UCSD-AML1 (cell line): ENCODE data around the gene BATF2.
"Not testable (repeated sequence)": the region's sequence is repeated elsewhere in the genome, so short reads cannot be mapped to it uniquely, and the experiment has no call there.

ENCODE experiments used
- DNase-seq: peaks from one replicate; lab custom pipeline; 2025; ENCODE audit not compliant: unreplicated experiment; lab: John Stamatoyannopoulos, UW

BATF2 gene, protein sequence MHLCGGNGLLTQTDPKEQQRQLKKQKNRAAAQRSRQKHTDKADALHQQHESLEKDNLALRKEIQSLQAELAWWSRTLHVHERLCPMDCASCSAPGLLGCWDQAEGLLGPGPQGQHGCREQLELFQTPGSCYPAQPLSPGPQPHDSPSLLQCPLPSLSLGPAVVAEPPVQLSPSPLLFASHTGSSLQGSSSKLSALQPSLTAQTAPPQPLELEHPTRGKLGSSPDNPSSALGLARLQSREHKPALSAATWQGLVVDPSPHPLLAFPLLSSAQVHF

DNA sequence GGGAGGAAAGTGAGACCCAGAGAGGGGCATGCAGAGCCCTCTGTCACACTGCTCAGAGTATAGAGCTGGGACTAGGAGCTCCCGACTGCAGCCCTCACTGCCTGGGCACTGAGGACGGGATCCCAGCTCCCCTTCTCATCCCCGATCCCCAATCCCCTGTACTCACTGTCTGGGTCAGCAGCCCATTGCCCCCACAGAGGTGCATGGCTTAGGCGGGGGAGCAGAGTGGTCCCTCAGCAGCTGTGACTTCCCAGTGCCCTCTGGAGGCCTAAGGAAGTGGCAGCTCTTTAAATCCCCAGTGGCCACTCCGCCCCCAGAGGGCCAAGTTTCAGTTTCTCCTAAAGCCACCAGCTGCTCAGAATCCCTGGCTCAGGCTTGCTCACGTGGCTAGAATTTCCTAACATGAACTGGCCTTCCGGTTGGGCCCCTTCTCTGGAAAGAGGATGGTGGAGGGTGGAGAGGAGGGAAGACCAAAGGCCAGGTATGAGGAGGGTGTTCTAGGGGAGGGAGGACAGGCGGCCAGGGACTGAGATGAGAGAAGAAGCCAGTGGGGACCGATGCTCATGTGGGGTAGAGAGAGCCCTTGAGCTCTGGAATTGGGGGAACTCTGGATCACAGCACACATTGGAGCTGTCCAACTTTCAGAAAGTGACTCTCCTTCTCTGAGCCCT is at the start of gene BATF2:
BATF2 (minus strand) TSS at position 262 of the 671 bp plus-strand sequence; CDS start at position 205, 57 bp downstream.
- DNase-seq = peak; percentile 82

DNA sequence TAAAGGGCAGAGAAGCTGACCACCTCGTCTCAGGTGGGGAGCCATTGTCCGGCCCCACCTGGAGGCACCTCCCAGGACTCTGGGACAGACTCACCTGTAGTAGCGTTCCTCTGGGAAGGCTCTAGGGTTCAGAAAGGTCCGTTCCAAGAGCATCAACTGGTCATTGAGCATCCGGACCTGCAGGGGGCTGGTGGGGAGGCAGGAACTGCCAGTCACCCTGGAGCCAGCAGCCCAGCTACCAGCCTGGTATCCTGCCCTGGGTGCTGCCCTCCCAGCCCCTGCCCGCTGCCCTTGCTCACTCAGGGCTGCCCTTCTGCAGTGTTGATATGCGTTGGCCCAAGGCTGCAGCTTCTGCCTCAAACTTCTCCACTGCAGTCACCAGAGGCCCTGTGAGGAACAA is 49.0 kb upstream of the BATF2 start:
- DNase-seq = no peak

DNA sequence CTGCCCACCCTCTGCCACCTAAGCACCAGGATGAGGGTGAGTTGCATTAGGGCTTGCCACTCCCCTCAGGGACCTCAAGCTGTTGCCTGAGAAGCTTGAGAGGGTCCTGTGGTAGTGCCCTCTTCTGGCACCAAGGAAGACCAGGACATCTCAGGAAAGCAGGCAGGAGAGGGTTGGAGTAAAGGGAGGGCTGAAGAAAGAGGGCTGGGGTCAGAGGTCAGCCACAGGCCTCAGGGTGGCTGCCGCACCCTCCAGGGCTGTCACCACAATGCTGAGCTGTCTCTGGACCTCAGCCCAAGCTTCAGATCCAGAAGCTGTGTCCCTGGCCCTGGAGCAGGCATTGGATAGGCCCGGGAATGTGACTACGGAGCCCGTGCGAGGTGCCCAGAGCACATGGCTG is 48.3 kb upstream of the BATF2 start:
- DNase-seq = no peak

DNA sequence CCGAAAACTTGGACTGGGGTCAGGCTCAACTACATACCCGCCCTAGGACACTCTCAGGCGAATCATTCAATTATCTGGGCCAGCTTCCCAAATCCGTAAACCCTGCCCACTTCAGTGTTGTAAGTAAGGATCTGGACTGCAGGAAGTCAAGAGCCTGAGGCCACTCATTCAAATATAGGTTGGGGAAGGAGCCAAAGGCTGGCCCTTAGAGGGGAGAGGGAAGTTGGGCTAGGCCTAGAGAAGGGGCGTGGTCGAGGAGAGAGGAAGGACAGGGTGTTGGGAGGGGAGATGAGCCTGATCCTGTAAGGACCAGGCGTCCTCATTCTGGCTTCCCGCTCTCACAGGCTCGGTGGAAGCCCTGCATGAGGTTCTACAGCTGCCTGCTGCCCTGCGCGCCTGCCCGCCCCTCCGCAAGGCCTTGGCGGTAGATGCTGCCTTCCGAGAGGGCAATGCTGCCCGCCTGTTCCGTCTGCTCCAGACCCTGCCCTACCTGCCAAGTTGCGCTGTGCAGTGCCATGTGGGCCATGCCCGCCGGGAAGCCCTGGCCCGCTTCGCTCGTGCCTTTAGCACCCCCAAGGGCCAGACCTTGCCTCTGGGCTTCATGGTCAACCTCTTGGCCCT is 47.2 kb upstream of the BATF2 start:
- DNase-seq = no peak

DNA sequence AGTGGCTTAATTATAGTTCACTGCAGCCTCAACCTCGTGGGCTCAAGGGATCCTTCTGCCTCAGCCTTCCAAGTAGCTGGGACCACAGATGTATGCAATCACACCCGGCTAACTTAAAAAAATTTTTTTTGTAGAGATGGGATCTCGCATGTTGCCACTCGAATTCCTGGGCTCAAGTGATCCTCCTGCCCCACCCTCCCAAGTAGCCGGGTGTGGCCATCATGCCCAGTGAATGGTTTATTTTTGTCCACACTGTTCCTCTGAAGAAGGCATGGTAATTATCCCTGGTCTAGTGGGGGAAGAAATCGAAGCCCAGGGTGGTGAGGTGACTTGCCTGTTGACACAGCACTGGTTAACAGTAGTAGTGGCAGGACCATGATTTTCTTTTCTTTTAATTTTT is 46.1 kb upstream of the BATF2 start:
- no peak for DNase-seq

DNA sequence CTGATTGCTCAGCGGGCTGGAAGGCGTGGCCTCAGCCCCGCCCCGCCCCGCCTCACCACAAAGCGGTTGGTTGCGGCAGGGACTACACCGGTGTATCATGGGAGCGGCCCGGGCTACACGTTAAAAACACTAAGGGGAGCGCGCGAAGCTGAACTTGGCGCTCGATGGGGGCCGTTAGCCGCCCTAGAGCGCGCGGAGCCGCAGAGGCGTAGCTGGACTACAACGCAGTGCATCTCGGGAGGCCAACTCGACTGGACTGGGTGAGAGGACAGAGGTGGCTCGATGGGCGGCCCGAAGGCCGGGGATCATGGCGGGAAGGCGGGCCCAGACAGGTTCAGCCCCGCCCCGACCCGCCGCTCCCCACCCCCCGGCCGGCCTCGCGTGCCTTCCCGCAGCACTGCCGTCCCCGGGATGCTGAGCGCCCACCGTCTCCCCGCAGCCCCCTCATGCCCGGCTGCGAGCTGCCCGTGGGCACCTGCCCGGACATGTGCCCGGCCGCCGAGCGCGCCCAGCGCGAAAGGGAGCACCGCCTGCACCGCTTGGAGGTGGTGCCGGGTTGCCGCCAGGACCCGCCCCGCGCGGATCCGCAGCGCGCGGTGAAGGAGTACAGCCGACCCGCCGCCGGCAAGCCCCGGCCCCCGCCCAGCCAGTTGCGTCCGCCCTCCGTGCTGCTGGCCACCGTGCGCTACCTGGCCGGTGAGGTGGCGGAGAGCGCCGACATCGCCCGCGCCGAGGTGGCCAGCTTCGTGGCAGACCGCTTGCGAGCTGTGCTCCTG is 44.3 kb upstream of the BATF2 start, which contains the start of gene SAC3D1:
SAC3D1 (plus strand) TSS at position 364 of the 776 bp plus-strand sequence; CDS start at position 447, 83 bp downstream.
- peak; percentile 93 for DNase-seq

DNA sequence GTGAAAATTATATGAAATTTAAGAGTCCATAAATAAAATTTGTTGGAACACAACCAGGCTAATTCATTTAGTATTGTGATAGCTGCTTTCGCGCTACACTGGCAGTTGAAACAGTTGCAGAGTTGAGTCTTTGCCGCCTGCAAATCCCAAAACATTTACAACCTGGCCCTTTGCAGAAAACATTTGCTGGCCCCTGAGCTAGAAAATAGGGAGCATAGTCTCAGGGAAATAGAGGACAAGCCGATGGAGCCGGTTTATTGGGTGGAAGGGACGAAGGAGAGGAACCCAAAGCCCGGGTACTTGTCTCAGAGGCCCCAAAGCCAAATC is 43.7 kb upstream of the BATF2 start:
- DNase-seq = no peak

DNA sequence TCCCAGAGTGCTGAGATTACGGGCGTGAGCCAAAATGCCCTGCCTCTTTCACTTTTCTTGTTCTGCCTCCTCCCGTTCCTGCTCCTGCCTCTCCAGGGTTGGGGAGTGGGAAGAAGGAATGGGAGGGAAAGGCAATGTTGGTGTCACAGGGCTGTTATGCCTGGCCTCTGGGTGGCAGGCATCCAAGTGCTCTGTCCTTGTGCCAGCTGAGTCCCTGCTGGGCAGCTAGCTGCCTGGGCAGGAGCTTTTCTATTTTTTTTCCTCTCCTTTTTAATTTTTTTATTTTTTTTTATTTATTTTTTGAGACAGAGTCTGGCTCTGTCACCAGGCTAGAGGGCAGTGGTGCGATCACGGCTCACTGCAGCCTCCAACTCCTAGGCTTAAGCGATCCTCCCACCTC is 40.2 kb upstream of the BATF2 start:
- DNase-seq = no peak

DNA sequence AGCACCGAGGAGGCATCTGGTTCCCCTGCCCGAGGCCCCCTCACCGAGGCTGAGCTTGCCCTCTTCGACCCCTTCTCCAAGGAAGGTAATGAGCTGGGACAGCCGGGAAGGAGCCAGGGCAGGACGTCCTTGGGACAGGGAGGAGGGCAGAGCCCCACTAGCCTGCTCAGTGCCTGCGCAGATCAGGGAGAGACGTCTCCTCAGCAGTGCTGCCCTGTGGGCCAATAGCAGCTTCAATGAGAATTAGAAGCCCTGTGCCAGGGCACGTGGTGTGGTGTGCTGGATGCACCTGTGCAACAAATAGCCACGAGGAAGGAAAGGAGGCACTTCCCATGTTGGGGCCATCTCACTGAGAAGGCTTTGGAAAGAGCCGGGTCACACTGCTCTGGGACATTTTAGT is 38.8 kb upstream of the BATF2 start:
- DNase-seq = no peak

DNA sequence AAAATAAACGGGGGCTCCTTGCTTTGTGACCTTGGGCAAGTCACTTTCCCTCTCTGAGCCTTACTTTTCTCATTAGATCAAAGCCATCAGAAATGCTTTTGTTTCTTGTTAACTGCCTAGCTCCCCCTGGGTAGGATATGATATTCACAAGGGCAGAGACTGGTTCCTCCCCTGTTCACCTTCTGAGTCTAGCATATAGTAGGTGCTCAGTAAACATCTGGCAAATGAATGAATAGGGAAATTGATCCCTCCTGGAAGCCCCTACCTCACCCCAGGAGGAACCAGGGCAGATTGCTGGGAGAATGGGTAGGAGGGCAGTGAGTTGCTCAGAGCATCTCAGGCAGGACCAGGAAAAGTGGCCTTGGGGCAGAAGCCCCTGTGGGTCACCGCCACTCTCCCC is 37.7 kb upstream of the BATF2 start:
- no peak for DNase-seq

DNA sequence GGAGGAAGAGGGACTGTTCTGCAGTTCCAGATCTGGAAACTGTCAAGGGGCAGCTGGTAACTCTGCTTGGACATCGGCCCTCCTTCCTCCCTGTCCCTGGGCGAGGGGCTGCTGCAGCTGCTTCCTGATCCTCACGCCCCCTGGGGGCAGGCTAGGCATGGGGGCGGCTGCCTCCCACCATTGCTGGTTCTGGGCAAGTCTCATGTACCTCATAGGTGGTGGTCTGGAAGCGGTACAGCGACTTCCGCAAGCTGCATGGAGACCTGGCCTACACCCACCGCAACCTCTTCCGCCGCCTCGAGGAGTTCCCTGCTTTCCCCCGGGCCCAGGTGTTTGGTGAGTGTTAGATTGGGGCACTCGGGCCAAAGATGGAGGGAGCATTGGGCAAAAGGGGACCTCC is 35.4 kb upstream of the BATF2 start:
- DNase-seq = no peak

DNA sequence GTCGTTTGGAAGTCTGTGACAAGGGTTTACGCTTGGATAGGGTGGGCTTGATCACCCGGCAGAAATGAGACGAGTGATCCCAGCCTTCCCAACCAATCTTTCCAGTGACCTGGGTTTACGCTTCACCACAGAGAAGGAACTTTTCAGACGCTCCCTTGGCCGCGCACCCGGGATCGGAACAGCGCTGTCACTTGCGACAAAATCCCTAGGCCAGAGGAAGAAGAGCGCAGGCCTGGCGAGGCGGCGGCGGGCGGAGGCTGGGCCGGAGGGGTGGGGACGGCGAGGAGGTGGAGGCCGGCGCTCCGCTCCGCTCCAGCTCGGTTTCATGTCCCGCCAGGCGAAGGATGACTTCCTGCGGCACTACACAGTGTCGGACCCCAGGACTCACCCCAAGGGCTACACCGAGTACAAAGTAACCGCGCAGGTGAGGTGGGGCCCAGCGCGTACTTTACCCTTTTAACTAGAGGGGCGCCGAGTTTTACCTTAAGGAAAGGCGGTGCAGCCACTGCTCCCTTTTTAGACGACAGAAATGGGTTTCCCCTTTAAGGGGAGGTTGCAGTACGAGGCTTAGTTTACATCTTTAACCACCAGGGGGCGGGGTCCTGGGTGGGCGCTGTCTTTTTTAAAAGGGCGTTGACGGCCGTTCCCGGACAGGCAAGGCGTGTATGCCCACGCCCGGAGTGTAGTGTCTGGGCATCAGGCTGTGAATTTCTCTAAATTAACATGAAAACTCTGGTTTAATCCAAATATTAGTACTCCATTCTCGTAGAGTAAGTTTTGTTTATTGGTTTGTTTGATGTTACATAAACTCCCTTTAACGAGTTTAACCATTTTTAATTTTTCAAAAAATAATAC is 30.7 kb upstream of the BATF2 start, which contains the start of gene SNX15:
SNX15 (plus strand) TSS at position 227 of the 855 bp plus-strand sequence; CDS start at position 326, 99 bp downstream.
- peak; percentile 93 for DNase-seq

DNA sequence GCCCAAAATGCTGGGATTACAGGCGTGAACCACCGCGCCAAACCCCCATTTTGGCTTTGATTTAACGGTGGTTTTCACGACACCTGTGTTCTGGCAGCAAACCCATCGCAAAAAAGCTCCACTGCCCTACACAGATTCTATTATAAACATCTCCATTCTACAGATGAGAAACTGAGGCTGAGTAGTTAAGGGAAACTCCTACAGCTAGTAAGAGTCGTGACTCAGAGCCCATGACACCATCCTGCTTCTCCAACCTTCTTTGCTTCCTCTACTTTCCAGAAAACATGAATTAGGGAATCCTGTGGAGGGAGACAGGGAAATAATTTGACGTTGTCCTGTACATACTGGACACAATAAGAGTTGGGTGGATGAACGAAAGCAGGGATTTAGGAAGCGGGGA is 30.0 kb upstream of the BATF2 start:
- no peak for DNase-seq

DNA sequence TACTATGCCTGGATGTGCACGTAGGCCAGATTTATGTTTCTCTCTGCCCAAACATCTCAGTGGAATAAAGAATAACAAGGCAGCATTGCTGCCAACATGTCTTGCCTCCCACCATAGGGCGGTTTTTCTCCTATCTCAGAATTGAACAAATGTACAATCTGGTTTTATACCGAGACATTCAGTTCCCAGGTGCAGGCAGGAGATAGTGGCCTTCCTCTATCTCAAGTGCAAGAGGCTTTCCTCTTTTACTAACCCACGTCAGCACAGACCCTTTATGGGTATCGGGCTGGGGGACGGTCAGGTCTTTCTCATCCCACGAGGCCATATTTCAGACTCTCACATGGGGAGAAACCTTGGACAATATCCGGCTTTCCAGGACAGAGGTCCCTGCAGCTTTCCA is 26.7 kb upstream of the BATF2 start:
- DNase-seq = not testable (repeated sequence)

DNA sequence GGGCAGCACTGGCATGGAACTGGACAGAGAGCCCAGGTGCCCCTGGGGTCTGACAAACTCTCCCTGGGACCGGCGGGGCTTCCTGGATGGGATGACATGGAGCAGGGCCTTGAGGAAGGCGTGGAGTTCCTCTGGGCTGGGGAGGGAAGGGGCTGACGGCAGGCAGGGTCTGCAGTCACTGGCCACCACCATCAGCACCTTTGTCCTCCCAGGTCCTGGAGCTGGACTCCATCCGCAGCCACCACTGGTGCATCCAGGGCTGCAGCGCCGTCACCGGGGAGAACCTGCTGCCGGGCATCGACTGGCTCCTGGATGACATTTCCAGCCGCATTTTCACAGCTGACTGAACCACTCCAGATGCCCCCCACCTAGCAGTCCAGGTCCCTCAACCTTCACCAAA is 24.7 kb upstream of the BATF2 start:
- no peak for DNase-seq

DNA sequence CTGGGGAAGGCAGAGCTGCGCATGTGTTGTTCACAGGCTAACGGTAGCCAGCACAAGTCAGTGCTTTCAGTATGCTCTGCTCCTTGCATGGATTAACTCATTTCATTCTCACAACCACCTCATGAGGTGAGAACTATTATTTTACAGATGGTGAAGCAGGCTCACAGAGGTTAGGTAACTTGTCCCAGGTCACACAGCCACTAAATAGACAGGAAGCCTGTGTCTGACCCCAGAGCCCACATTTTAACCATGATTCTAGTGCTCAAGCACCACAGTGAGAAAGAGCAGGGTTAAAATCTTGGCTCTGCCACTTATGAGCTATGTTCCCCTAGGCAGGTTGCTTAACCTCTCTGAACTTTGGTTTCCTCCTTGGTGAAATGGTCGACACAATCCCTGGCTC is 24.2 kb upstream of the BATF2 start:
- no peak for DNase-seq

DNA sequence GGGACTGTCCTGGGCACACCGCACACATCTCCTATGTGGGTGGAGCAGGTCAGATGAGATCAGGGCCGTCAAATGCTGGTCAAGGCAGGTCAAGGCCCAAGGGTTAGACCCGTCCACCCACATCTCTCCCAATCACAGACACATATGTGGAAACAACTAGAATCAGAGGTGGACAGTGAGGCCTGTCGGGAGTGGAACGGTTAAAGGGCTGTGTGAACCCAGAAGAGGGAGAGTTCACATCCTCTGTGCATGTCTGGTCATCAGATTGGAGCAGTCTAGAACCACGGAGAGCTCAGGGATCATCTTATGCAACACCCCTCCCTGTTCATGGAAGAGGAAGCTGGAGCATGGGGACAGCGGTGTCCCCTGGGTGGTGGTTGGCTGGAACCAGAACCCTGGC is 23.1 kb upstream of the BATF2 start:
- DNase-seq = no peak

DNA sequence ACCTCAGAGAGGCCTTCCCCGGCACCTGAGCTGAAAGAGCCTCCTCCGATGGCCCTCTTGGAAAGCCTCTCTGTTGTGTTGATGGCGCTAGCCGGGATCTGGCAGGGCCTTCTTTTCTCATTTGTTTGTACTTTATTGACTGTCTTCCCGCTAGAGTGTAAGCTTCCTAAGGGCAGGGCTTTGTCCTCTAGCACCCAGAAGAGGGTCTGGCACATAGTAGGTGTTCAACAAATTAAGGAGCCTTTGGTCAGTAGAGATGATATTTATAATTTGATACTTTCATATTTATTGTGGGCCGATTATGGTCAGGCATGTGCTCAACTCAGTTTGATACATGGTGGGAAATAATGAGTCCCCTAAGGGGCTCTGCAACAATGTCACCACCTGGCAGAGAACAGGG is 21.2 kb upstream of the BATF2 start:
- DNase-seq = no peak

DNA sequence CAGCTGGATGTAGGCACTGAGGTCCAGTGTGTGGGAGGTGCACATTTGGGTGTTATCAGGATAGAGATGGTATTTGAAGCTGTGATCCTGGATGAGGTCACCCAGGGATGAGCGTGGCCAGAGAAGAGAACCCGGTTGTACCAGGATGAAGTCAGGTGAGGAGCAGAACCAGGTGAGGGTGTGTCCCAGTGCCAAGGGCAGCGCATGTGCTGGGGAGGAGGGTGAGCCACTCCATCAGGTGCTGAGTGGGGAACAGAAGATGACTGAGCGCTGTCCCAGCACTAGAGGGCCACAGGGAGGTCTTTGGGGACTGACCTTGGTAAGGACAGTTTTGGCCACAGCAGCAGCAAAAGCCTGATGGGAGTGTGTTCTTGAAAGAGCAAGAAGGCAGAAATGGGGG is 19.9 kb upstream of the BATF2 start:
- no peak for DNase-seq

DNA sequence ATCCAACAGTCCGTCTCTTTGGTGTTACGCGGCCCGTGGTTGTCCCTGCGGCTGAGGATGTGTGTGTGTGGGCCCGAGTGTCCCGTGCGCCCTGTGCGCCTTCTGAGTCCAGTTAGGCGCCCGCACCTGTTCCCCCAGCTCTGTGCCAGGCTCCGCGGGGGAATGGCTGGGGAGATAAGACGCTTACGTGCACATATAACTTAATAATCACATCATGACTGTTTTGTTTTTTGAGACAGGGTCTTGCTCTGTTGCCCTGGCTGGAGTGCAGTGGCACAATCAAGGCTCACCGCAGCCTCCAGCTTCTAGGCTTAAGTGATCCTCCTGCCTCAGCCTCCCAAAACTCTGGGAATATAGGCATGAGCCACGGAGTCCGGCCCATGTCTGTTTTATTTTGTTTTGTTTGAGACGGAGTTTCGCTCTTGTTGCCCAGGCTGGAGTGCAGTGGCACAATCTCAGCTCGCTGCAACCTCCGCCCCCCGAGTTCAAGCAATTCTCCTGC is 18.0 kb upstream of the BATF2 start:
- no peak for DNase-seq
